ENCODE results near the gene KRTAP10-1.
"Not testable (repeated sequence)": the region's sequence is repeated elsewhere in the genome, so short reads cannot be mapped to it uniquely, and the experiment has no call there.

The KRTAP10-1 gene

DNA sequence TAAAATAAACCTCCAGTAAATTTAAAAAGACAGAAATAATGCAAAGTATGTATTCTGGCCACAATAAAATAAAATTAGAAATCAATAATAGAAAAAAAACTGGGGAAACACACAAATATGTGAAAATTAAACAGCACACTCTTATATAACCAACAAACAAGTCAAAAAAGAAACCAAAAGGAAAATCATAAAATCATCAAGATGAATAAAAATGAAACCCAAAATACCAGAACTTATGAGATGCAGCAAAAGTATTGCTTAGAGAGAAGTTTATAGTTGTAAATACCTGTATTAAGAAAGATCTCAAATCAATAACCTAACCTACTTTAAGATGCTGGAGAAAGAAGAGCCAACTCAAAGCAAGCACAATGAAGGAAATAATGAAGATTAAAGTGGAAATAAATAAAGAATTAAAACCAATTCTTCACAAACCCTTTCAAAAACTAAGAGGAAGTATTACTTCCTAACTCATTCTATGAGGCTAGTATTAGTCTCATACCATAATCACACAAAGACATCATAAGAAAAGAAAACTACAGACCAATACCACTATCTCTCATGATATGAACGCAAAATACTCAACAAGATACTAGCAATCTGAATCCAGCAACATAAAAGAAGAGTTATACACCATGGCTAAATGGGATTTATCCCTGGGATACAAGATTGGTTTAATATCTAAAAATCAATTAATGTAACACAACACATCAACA, 25.0 kb upstream of the KRTAP10-1 start:
- peak overlapping the region in 5 of 11 experiments; percentile 12 to 77 (median 47); a peak in 6 of 22 replicates for H3K27ac ChIP-seq
- H3K27me3 ChIP-seq = no peaks in the 10 kb centered on the region
- H3K4me1 ChIP-seq = peaks cover 0 to 35% (median 13%) of the 10 kb centered on the region in 10 experiments; a peak in 14 of 20 replicates
- no peak for TF ChIP-seq Cebpa-rat (IDR thresholded peaks at IDR 0.05)
- peaks cover 4 to 26% (median 18%) of the 10 kb centered on the region in 11 experiments; a peak in 20 of 22 replicates for H3K9me3 ChIP-seq (replicated peaks in 1 of 11)
- H3K9ac ChIP-seq = no peak overlapping the region
- H4K20me1 ChIP-seq = no peaks in the 10 kb centered on the region
- H3K4me2 ChIP-seq = peak overlapping the region in 4 of 11 experiments; percentile 27 to 68 (median 48); a peak in 5 of 22 replicates
- H3K4me3 ChIP-seq = no peak overlapping the region
- H3K36me3 ChIP-seq = no peaks in the 10 kb centered on the region

GRCh38 chr21:44564099-44564498, 24.1 kb upstream of the KRTAP10-1 start:
- H3K36me3 ChIP-seq = no peaks in the 10 kb centered on the region
- H3K27ac ChIP-seq = no peak overlapping the region
- no peak overlapping the region for H3K9ac ChIP-seq
- H4K20me1 ChIP-seq = no peaks in the 10 kb centered on the region
- peaks cover 0 to 35% (median 13%) of the 10 kb centered on the region in 10 experiments; a peak in 14 of 20 replicates for H3K4me1 ChIP-seq
- TF ChIP-seq Cebpa-rat (IDR thresholded peaks at IDR 0.05) = no peak
- peak overlapping the region in 2 of 11 experiments; percentile 55 to 68; a peak in 3 of 22 replicates for H3K4me2 ChIP-seq
- peaks cover 13 to 35% (median 27%) of the 10 kb centered on the region in 11 experiments; a peak in 21 of 22 replicates for H3K9me3 ChIP-seq (replicated peaks in 1 of 11)
- no peak overlapping the region for H3K4me3 ChIP-seq
- no peaks in the 10 kb centered on the region for H3K27me3 ChIP-seq

DNA sequence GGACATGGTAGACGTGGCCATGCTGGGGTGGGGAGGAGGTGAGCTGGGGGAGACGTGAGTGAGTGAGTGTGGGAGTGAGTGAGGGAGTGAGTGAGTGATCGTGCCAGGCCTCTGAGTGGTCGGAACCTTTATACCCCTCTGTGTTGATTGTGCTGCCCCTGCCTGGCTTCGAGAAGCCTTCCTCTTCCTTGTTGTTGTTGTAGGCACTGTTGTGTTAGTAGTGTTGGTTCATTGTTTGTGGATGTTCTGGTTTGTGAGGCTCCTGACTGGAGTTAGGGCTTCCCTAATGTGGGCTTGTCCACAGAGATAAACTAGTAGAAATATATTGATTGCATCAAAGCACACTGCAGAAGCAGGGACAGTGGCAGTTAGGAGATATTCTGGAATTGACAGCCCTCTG, 18.7 kb upstream of the KRTAP10-1 start, which contains the start of gene KRTAP10-3:
Gene KRTAP10-3 (minus strand): TSS at position 101 of the 400 bp plus-strand sequence. CDS start 80 bp downstream, at position 21.
- peaks cover 15 to 38% (median 29%) of the 10 kb centered on the region in 11 experiments; a peak in 21 of 22 replicates for H3K9me3 ChIP-seq (replicated peaks in 1 of 11)
- no peaks in the 10 kb centered on the region for H4K20me1 ChIP-seq
- H3K36me3 ChIP-seq = no peaks in the 10 kb centered on the region
- H3K4me2 ChIP-seq = peak within 1 kb of the TSS in 6 of 11 experiments; percentile 53 to 91 (median 78); a peak in 10 of 22 replicates
- no peak within 1 kb of the TSS for H3K27ac ChIP-seq
- no peak within 1 kb of the TSS for H3K4me3 ChIP-seq
- H3K4me1 ChIP-seq = peaks cover 4 to 43% (median 32%) of the 10 kb centered on the region in 10 experiments; a peak in 16 of 20 replicates
- H3K27me3 ChIP-seq = peaks cover 0 to 29% (median 0%) of the 10 kb centered on the region in 11 experiments; a peak in 5 of 22 replicates
- TF ChIP-seq Cebpa-rat (IDR thresholded peaks at IDR 0.05) = no peak
- H3K9ac ChIP-seq = no peak within 1 kb of the TSS

DNA sequence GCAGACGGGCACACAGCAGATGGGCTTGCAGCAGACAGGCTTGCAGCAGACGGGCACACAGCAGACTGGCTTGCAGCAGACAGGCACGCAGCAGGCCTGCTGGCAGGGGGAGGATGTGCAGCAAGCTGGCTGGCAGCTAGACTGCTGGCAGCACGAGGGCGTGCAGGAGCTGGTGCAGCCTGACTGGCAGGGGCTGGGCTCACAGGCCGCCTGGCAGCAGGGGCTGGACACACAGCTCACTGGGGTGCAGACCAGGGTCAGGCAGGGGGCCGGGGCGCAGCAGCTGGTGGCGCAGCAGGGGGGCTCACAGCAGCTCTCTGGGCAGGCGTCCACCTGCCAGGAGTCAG, 18.3 kb upstream of the KRTAP10-1 start:
- peaks cover 15 to 36% (median 29%) of the 10 kb centered on the region in 11 experiments; a peak in 21 of 22 replicates for H3K9me3 ChIP-seq (replicated peaks in 1 of 11)
- not testable (repeated sequence) for H3K4me2 ChIP-seq, H4K20me1 ChIP-seq, H3K36me3 ChIP-seq, H3K27ac ChIP-seq, H3K9ac ChIP-seq, H3K4me3 ChIP-seq
- H3K27me3 ChIP-seq = peaks cover 0 to 29% (median 0%) of the 10 kb centered on the region in 11 experiments; a peak in 5 of 22 replicates
- H3K4me1 ChIP-seq = peaks cover 4 to 43% (median 32%) of the 10 kb centered on the region in 10 experiments; a peak in 16 of 20 replicates

GRCh38 chr21:44557491-44558328, 17.7 kb upstream of the KRTAP10-1 start:
- peaks cover 14 to 32% (median 27%) of the 10 kb centered on the region in 11 experiments; a peak in 21 of 22 replicates for H3K9me3 ChIP-seq (replicated peaks in 1 of 11)
- no peak overlapping the region for H3K4me3 ChIP-seq
- H3K27me3 ChIP-seq = peaks cover 0 to 29% (median 0%) of the 10 kb centered on the region in 11 experiments; a peak in 5 of 22 replicates
- H3K4me1 ChIP-seq = peaks cover 4 to 43% (median 32%) of the 10 kb centered on the region in 10 experiments; a peak in 16 of 20 replicates
- no peaks in the 10 kb centered on the region for H4K20me1 ChIP-seq
- no peaks in the 10 kb centered on the region for H3K36me3 ChIP-seq
- H3K9ac ChIP-seq = no peak overlapping the region
- H3K27ac ChIP-seq = no peak overlapping the region
- TF ChIP-seq Cebpa-rat (IDR thresholded peaks at IDR 0.05) = no peak
- peak overlapping the region in 9 of 11 experiments; percentile 19 to 91 (median 76); a peak in 16 of 22 replicates for H3K4me2 ChIP-seq

DNA sequence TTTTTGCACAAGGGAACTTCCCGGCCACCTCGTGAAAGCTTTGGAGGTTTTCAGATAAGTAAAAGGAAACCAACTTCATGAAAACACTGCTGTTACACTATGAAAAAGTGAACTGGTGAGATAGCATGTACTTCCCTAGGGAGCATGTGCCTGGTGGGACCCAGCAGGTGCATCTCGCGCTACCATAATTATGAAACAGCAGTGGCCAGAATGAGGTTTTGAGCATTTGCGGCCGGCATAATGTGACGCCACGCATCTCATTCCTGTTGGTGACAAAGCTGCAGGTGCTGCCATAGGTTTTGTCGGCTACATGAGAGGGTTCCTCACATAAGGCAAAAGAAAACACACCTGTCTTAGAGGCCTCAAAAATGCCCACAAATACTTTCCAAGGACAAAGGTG, 16.9 kb upstream of the KRTAP10-1 start:
- Histone ChIP-seq H3K36me3 (no peaks in the 10 kb centered on the region), H3K27ac (0 out of 22 replicates have a peak overlapping the region, but pooled peaks of 2 of the 11 experiments have one; percentile 19 to 61), H3K4me3 (no peak overlapping the region), H3K4me2 (peak overlapping the region in 9 of 11 experiments; percentile 19 to 91 (median 76); a peak in 17 of 22 replicates), H3K9ac (0 out of 22 replicates have a peak overlapping the region, but pooled peaks of 1 of the 11 experiments have one; percentile 20), H3K27me3 (peaks cover 0 to 29% (median 0%) of the 10 kb centered on the region in 11 experiments; a peak in 5 of 22 replicates), H3K4me1 (peaks cover 4 to 44% (median 34%) of the 10 kb centered on the region in 10 experiments; a peak in 16 of 20 replicates), H3K9me3 (replicated peaks in 1 of 11) (peaks cover 10 to 23% (median 18%) of the 10 kb centered on the region in 11 experiments; a peak in 21 of 22 replicates), H4K20me1 (no peaks in the 10 kb centered on the region)
- TF ChIP-seq Cebpa-rat (IDR thresholded peaks at IDR 0.05) = no peak

- H3K9ac ChIP-seq = peak overlapping the region in 3 of 11 experiments; percentile 24 to 56 (median 54); a peak in 5 of 22 replicates
- H3K4me3 ChIP-seq = no peak overlapping the region
- peak overlapping the region in 9 of 11 experiments; percentile 23 to 91 (median 76); a peak in 17 of 22 replicates for H3K4me2 ChIP-seq
- H3K9me3 ChIP-seq (replicated peaks in 1 of 11) = peaks cover 8 to 18% (median 14%) of the 10 kb centered on the region in 11 experiments; a peak in 19 of 22 replicates
- H3K27me3 ChIP-seq = peaks cover 0 to 29% (median 0%) of the 10 kb centered on the region in 11 experiments; a peak in 5 of 22 replicates
- H3K36me3 ChIP-seq = no peaks in the 10 kb centered on the region
- H4K20me1 ChIP-seq = no peaks in the 10 kb centered on the region
- no peak for TF ChIP-seq Cebpa-rat (IDR thresholded peaks at IDR 0.05)
- peak overlapping the region in 5 of 11 experiments; percentile 3 to 61 (median 53); a peak in 7 of 22 replicates for H3K27ac ChIP-seq
- peaks cover 4 to 55% (median 40%) of the 10 kb centered on the region in 10 experiments; a peak in 16 of 20 replicates for H3K4me1 ChIP-seq
These were observed 15.3 kb upstream of the KRTAP10-1 start for GRCh38 chr21:44555200-44555875.

DNA sequence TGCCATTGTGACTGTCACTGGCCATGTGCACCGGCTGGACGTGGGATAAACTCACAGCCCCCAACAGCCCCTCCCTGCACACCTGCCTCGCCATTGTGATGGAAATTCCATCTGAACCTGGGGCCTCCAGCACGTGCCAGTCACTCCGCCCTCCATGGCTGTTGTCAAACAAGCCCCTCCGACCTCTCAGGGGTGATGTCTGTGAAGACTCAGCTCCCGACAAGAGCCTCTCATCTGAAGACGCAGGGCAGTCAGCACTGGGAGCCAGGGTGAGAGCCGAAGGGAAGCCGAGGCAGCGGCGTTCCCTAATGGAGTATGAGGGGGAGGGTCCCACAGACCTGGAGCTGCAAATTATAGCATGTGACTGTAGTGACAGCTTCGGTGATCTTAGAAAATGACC, 12.7 kb upstream of the KRTAP10-1 start:
- TF ChIP-seq Cebpa-rat (IDR thresholded peaks at IDR 0.05) = no peak
- Histone ChIP-seq H3K27me3 (peaks cover 0 to 27% (median 0%) of the 10 kb centered on the region in 11 experiments; a peak in 5 of 22 replicates), H3K9ac (no peak overlapping the region), H3K27ac (no peak overlapping the region), H3K4me3 (no peak overlapping the region), H3K36me3 (no peaks in the 10 kb centered on the region), H3K4me2 (no peak overlapping the region), H4K20me1 (no peaks in the 10 kb centered on the region), H3K9me3 (replicated peaks in 1 of 11) (peaks cover 0 to 4% (median 0%) of the 10 kb centered on the region in 11 experiments; a peak in 3 of 22 replicates), H3K4me1 (peaks cover 6 to 70% (median 60%) of the 10 kb centered on the region in 10 experiments; a peak in 18 of 20 replicates)

All from BLaER1 treated with 17β-estradiol and CSF1 and Interleukin-3, amounts not matched to agents 10 nM and 100 nM (cell line).